DND-41 (cell line): Measurements from ENCODE around the gene TCF12.

Source experiments
- EZH2 ChIP-seq: IDR thresholded peaks from 3 replicates; pipeline ENCODE4 v1.6.1; 2012; ENCODE audit warnings: borderline replicate concordance, low read depth, mild to moderate bottlenecking, moderate library complexity, low read length, inconsistent platforms; ENCODE audit not compliant: severe bottlenecking
- TF ChIP-seq, protein P1 (sequence below): IDR thresholded peaks from 2 replicates; pipeline ENCODE4 v1.5.1; 2012; ENCODE audit warnings: borderline replicate concordance, low read length, moderate library complexity, mild to moderate bottlenecking; ENCODE audit not compliant: poor library complexity, severe bottlenecking; ENCODE audit errors: extremely low read depth

DNA sequence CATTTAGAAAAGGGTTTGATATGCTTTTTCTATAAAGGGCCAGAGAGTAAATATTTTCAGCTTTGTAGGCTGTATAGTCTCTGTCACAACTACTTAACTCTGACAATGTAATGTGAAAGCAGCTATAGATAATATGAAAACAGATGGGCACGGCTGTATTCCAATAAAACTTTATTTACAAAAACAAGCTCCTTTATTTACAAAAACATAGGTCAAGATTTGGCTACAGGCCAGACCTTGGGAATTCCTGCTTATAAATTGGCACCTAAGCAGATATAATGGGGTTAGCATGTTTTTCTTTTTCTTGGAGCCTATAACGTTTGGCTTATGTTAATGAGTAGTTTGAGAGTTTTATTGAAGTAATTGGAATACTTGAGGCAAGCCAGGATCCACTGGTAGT lies 338.5 kb downstream of the TCF12 start:
- TF ChIP-seq, protein P1, sequence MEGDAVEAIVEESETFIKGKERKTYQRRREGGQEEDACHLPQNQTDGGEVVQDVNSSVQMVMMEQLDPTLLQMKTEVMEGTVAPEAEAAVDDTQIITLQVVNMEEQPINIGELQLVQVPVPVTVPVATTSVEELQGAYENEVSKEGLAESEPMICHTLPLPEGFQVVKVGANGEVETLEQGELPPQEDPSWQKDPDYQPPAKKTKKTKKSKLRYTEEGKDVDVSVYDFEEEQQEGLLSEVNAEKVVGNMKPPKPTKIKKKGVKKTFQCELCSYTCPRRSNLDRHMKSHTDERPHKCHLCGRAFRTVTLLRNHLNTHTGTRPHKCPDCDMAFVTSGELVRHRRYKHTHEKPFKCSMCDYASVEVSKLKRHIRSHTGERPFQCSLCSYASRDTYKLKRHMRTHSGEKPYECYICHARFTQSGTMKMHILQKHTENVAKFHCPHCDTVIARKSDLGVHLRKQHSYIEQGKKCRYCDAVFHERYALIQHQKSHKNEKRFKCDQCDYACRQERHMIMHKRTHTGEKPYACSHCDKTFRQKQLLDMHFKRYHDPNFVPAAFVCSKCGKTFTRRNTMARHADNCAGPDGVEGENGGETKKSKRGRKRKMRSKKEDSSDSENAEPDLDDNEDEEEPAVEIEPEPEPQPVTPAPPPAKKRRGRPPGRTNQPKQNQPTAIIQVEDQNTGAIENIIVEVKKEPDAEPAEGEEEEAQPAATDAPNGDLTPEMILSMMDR = no peak
- TF ChIP-seq EZH2 = no peak
